ENCODE data around the gene COG6. TPM values are rescaled to one million over a fixed set of nuclear protein-coding genes. Genes with fewer than 3 reads are reported as not detected.
A peak's percentile ranks its signal among the peaks of the same experiment; 100 is the strongest.

The COG6 gene
- total RNA-seq, 2 donors from 2014 or later = 34.4 to 43.0 TPM

DNA sequence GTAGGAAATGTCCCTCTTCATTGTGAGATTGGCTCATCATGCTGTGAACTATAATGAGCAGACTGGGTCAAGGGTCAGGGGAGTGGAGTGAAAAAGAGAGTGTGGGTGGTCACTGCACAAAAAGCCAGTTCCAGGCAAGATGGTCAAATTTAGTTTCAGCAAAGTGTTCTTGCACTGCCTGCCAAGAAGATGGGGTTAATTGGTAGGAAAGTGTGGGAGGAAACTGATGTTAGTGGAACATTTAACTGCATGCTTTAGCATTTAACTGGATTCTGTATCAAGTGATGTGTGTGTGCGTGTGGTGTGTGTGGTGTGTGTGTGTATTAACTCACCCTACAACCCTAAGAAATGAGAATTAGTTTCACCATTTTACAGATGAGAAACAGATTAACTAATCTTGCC lies 131.6 kb downstream of the COG6 start:
- H3K4me3 ChIP-seq (ENCODE audit: low read length) = no peak overlapping the region
- H3K36me3 ChIP-seq (ENCODE audit: control insufficient read depth, insufficient read depth, low read length) = no peaks in the 10 kb centered on the region
- peaks cover 35% of the 10 kb centered on the region for H3K9me3 ChIP-seq (ENCODE audit: control insufficient read depth, low read length)
- no peaks in the 10 kb centered on the region for H3K4me1 ChIP-seq (ENCODE audit: control insufficient read depth, insufficient read depth, low read length)
- H3K27ac ChIP-seq (ENCODE audit: low read depth, low read length) = no peak overlapping the region
- peaks cover 23% of the 10 kb centered on the region for H3K9me3 Mint-ChIP-seq
- DNase-seq = no peak
- TF ChIP-seq, protein P1, sequence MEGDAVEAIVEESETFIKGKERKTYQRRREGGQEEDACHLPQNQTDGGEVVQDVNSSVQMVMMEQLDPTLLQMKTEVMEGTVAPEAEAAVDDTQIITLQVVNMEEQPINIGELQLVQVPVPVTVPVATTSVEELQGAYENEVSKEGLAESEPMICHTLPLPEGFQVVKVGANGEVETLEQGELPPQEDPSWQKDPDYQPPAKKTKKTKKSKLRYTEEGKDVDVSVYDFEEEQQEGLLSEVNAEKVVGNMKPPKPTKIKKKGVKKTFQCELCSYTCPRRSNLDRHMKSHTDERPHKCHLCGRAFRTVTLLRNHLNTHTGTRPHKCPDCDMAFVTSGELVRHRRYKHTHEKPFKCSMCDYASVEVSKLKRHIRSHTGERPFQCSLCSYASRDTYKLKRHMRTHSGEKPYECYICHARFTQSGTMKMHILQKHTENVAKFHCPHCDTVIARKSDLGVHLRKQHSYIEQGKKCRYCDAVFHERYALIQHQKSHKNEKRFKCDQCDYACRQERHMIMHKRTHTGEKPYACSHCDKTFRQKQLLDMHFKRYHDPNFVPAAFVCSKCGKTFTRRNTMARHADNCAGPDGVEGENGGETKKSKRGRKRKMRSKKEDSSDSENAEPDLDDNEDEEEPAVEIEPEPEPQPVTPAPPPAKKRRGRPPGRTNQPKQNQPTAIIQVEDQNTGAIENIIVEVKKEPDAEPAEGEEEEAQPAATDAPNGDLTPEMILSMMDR (conservative IDR thresholded peaks at IDR 0.05) = no peak
- peak overlapping the region; percentile 23 for H3K27ac Mint-ChIP-seq
- no CpG with 5 or more reads among the region's 1 CpG for WGBS, 2 experiments (ENCODE audit: insufficient coverage in 1 of 2, insufficient read length in 1 of 2)
- no peaks in the 10 kb centered on the region for H3K27me3 ChIP-seq (ENCODE audit: control insufficient read depth, insufficient read depth, low read length, poor library complexity, severe bottlenecking)
- H3K27me3 Mint-ChIP-seq (ENCODE audit: insufficient read depth) = no peaks in the 10 kb centered on the region
- H3K4me3 Mint-ChIP-seq = no peak overlapping the region
- peaks cover 9% of the 10 kb centered on the region for H3K36me3 Mint-ChIP-seq (ENCODE audit: low read depth)
- H3K4me1 Mint-ChIP-seq = peaks cover 6% of the 10 kb centered on the region
- no peak overlapping the region for H3K9ac ChIP-seq (ENCODE audit: extremely low read depth, low read length, poor library complexity, severe bottlenecking)

DNA sequence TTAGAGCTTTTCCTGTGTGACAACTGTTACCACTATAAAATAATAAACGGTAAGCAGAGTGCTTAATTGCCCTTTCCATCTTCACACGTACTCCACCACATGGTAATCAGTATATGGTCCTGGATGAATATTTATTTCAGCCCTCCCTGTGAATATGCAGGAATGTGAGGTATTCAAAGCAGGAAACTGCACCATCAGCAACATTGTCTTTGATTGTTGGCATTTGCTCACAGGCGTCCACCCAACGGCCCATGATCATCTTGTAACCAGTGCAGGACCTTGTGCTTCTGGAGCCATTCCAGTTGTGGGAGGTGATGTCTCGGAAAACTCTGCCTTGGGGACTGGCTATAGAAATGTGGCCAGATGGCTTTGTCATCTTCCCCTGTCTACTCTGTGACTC lies 132.6 kb downstream of the COG6 start:
- peak overlapping the region; percentile 19 for H3K4me3 ChIP-seq (ENCODE audit: low read length)
- TF ChIP-seq, protein P1 (conservative IDR thresholded peaks at IDR 0.05) = no peak
- Mint-ChIP-seq H3K27ac (no peak overlapping the region), H3K4me3 (no peak overlapping the region), H3K36me3 (ENCODE audit: low read depth) (peaks cover 11% of the 10 kb centered on the region), H3K9me3 (peaks cover 28% of the 10 kb centered on the region), H3K4me1 (peaks cover 6% of the 10 kb centered on the region), H3K27me3 (ENCODE audit: insufficient read depth) (no peaks in the 10 kb centered on the region)
- no peaks in the 10 kb centered on the region for H3K4me1 ChIP-seq (ENCODE audit: control insufficient read depth, insufficient read depth, low read length)
- WGBS, 2 experiments (ENCODE audit: insufficient coverage in 1 of 2, insufficient read length in 1 of 2) = 88 to 91% methylated on average over 5 of the region's 5 CpGs
- no peaks in the 10 kb centered on the region for H3K36me3 ChIP-seq (ENCODE audit: control insufficient read depth, insufficient read depth, low read length)
- no peak overlapping the region for H3K27ac ChIP-seq (ENCODE audit: low read depth, low read length)
- H3K27me3 ChIP-seq (ENCODE audit: control insufficient read depth, insufficient read depth, low read length, poor library complexity, severe bottlenecking) = no peaks in the 10 kb centered on the region
- DNase-seq = peak; percentile 66
- H3K9ac ChIP-seq (ENCODE audit: extremely low read depth, low read length, poor library complexity, severe bottlenecking) = no peak overlapping the region
- H3K9me3 ChIP-seq (ENCODE audit: control insufficient read depth, low read length) = peaks cover 41% of the 10 kb centered on the region

DNA sequence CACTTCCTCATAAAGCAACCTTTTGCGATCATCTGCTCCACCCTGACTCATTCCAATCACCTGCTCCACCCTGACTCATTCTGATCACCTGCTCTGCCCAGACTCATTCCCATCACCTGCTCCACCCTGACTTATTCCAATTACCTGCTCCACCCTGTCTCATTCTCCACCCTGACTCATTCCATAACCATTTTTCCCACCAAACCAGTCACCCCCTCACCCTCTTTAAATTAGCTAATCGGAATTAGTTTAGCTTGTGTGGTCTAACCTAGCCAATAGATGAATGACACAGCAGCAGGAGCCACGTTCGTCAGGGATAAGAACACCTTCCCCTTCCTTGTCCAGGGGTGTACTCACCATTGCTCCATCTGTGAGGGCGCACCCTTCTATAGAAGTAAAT lies 134.0 kb downstream of the COG6 start:
- peaks cover 6% of the 10 kb centered on the region for H3K4me1 Mint-ChIP-seq
- H3K36me3 ChIP-seq (ENCODE audit: control insufficient read depth, insufficient read depth, low read length) = no peaks in the 10 kb centered on the region

More for the DNA sequence above, 134.0 kb downstream of the COG6 start:
- Histone ChIP-seq H3K9me3 (ENCODE audit: control insufficient read depth, low read length) (peaks cover 54% of the 10 kb centered on the region), H3K27me3 (ENCODE audit: control insufficient read depth, insufficient read depth, low read length, poor library complexity, severe bottlenecking) (no peaks in the 10 kb centered on the region), H3K4me3 (ENCODE audit: low read length) (peak overlapping the region; percentile 19), H3K4me1 (ENCODE audit: control insufficient read depth, insufficient read depth, low read length) (no peaks in the 10 kb centered on the region), H3K9ac (ENCODE audit: extremely low read depth, low read length, poor library complexity, severe bottlenecking) (no peak overlapping the region), H3K27ac (ENCODE audit: low read depth, low read length) (no peak overlapping the region)
- no peak overlapping the region for H3K27ac Mint-ChIP-seq
- H3K4me3 Mint-ChIP-seq = no peak overlapping the region
- H3K36me3 Mint-ChIP-seq (ENCODE audit: low read depth) = peaks cover 14% of the 10 kb centered on the region
- TF ChIP-seq, protein P1 (conservative IDR thresholded peaks at IDR 0.05) = no peak
- no peak for DNase-seq
- peaks cover 40% of the 10 kb centered on the region for H3K9me3 Mint-ChIP-seq
- WGBS, 2 experiments (ENCODE audit: insufficient coverage in 1 of 2, insufficient read length in 1 of 2) = 90 to 98% methylated on average over 2 to 4 of the region's 5 CpGs
- no peaks in the 10 kb centered on the region for H3K27me3 Mint-ChIP-seq (ENCODE audit: insufficient read depth)

Small RNA genes lying within 50 kb of the gene (microRNA-seq; reads per million reads assigned to microRNA genes)
- gene MIR4305 (ENCODE audit: borderline microRNAs expressed) = not detected

Other genes starting within 250 kb of the COG6 start
- gene LHFPL6, start 52.5 kb upstream of the COG6 start, total RNA-seq = 1 to 10 TPM in 1 of 2 donors, under 1 TPM in 1; 0.53 to 2.8 TPM

Data from endodermal cell (in vitro differentiated cells).